Keratinocyte (primary cell): Measurements from ENCODE around the gene SRY. TPM values are rescaled to one million over a fixed set of nuclear protein-coding genes. Genes with fewer than 3 reads are reported as not detected.

Experiments
- DNase-seq: peaks from one replicate; pipeline ENCODE4 v3.0.0-alpha.2; 2011; ENCODE audit warnings: low read depth, missing footprints, low spot score
- FAIRE-seq: peaks from 2 replicates; lab custom pipeline; 2011; peaks lifted over from hg19 to GRCh38; lab: Jason Lieb, UNC
- H2AFZ ChIP-seq: 2 replicates; pipeline ENCODE4 v1.6.0; 2012; ENCODE audit warnings: low read length, control low read depth, inconsistent platforms; ENCODE audit not compliant: control insufficient read depth
- H3K27ac ChIP-seq: 2 replicates; pipeline ENCODE4 v1.5.1; 2011; ENCODE audit warnings: low read length; ENCODE audit not compliant: control insufficient read depth, insufficient read depth
- H3K27me3 ChIP-seq: 3 replicates; pipeline ENCODE4 v1.6.0; 2011; ENCODE audit warnings: low read length; ENCODE audit not compliant: control insufficient read depth, insufficient read depth; ENCODE audit errors: extremely low read depth
- H3K36me3 ChIP-seq, 2 experiments: 2 replicates in 1 of 2; 3 replicates in 1 of 2; pipeline ENCODE4 v1.5.1; 2011; ENCODE audit warnings: low read length in 2 of 2, mild to moderate bottlenecking in 1 of 2; ENCODE audit not compliant: control insufficient read depth in 2 of 2, insufficient read depth in 2 of 2; ENCODE audit errors: extremely low read depth in 1 of 2
- H3K4me1 ChIP-seq: 3 replicates; pipeline ENCODE4 v1.5.1; 2011; ENCODE audit warnings: low read length; ENCODE audit not compliant: control insufficient read depth, insufficient read depth; ENCODE audit errors: extremely low read depth
- H3K4me2 ChIP-seq: 3 replicates; pipeline ENCODE4 v1.6.0; 2011; ENCODE audit warnings: low read depth, low read length; ENCODE audit not compliant: control insufficient read depth, insufficient read depth; ENCODE audit errors: extremely low read depth
- H3K4me3 ChIP-seq, 3 experiments: fragments of 200-600 bp in 1 of 3; sonication (generic) in 1 of 3; 2 replicates in 2 of 3; 3 replicates in 1 of 3; pipeline ENCODE4 v1.5.1; 2011 to 2016; ENCODE audit warnings: low read length in 3 of 3, mild to moderate bottlenecking in 3 of 3, control low read depth in 2 of 3, inconsistent platforms in 1 of 3, low read depth in 1 of 3, mixed read lengths in 1 of 3, mixed run types in 1 of 3, moderate library complexity in 1 of 3; ENCODE audit not compliant: control insufficient read depth in 2 of 3, insufficient read depth in 2 of 3; ENCODE audit errors: extremely low read depth in 1 of 3
- H3K79me2 ChIP-seq: 2 replicates; pipeline ENCODE4 v1.6.0; 2012; ENCODE audit warnings: low read length; ENCODE audit not compliant: control insufficient read depth, insufficient read depth
- H3K9ac ChIP-seq: 3 replicates; pipeline ENCODE4 v1.6.0; 2011; ENCODE audit warnings: low read length; ENCODE audit not compliant: control insufficient read depth, insufficient read depth; ENCODE audit errors: extremely low read depth
- H3K9me1 ChIP-seq: 3 replicates; pipeline ENCODE4 v1.6.0; 2011; ENCODE audit warnings: low read length; ENCODE audit not compliant: control insufficient read depth, insufficient read depth; ENCODE audit errors: extremely low read depth
- H3K9me3 ChIP-seq: 2 replicates; pipeline ENCODE4 v1.5.1; 2012; ENCODE audit warnings: low read depth, low read length; ENCODE audit not compliant: control insufficient read depth
- H4K20me1 ChIP-seq: 3 replicates; pipeline ENCODE4 v1.6.0; 2011; ENCODE audit warnings: low read length; ENCODE audit not compliant: control insufficient read depth, insufficient read depth; ENCODE audit errors: extremely low read depth
- CTCF ChIP-seq, 3 experiments: IDR thresholded peaks in 1 of 3; conservative IDR thresholded peaks in 1 of 3; optimal IDR thresholded peaks in 1 of 3; 2 replicates in 2 of 3; 3 replicates in 1 of 3; pipeline versions ENCODE3 to v1.5.1; 2011; ENCODE audit warnings: low read length in 3 of 3, mild to moderate bottlenecking in 3 of 3, moderate library complexity in 2 of 3, control low read depth in 1 of 3, inconsistent platforms in 1 of 3; ENCODE audit not compliant: insufficient read depth in 2 of 3; ENCODE audit errors: extremely low read depth in 1 of 3
- EZH2 ChIP-seq: IDR thresholded peaks from one replicate; pipeline ENCODE4 v1.6.1; 2012; ENCODE audit warnings: inconsistent platforms, mild to moderate bottlenecking, low read length, moderate library complexity
- dilution Hi-C: fragments of 300-500 bp; cut with MboI; formaldehyde crosslinking; loops from one replicate; pipeline ENCODE4 v1.7.0; 2020; ENCODE audit warnings: low sequenced_read_pairs; ENCODE audit not compliant: extremely low pct_ligation_motif_present
- polyA plus RNA-seq, 5 experiments: library from polyadenylated mRNA; depleted of rRNA in 3 of 5; stranded (reverse) in 3 of 5; stranded (forward) in 1 of 5; unstranded in 1 of 5; fragments of >200 nt; gene quantifications; 1 replicate in 1 of 5; 2 replicates in 3 of 5; 3 replicates in 1 of 5; pipeline versions ENCODE4 v1.2.1 to v1.2.3, GENCODE V29; 2011 to 2012; ENCODE audit warnings: missing spikeins in 2 of 5, low read depth in 1 of 5, low replicate concordance in 1 of 5

SRY gene
- polyA plus RNA-seq, 1 donor (not counting 4 experiments of a cell fraction or from before 2014, with no cell fraction given): not detected

DNA sequence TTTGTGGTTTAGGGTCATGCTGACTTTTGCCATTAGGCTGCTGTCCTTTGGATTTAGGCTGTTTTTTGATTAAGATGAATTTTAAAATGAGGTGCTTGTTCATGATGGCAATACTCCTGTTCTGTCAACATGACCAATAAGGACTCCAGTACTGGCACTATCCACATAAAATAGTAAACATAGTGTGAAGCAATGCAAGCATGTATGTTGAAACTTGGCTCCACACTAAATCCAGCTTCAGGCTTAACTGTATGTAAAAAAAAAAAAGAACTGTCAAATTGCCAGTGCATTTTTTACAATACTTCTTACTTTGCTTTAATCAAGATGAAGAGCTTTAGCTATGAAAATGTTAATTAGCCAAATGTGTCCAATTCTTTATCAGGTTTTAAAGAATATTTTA, 47.7 kb upstream of the SRY start:
- Histone ChIP-seq H3K4me1 (no peaks in the 10 kb centered on the region), H3K4me2 (no peak overlapping the region), H2AFZ (no peak overlapping the region), H4K20me1 (no peaks in the 10 kb centered on the region), H3K9ac (no peak overlapping the region), H3K9me1 (no peaks in the 10 kb centered on the region), H3K9me3 (no peaks in the 10 kb centered on the region), H3K27me3 (no peaks in the 10 kb centered on the region), H3K79me2 (no peaks in the 10 kb centered on the region), H3K36me3 (no peaks in the 10 kb centered on the region), H3K4me3 (no peak overlapping the region), H3K27ac (no peak overlapping the region)
- no peak for TF ChIP-seq EZH2
- TF ChIP-seq CTCF (optimal IDR thresholded peaks at IDR 0.05 in 1 of 3, IDR thresholded peaks at IDR 0.05 in 1 of 3, conservative IDR thresholded peaks at IDR 0.05 in 1 of 3; ENCODE audit: extremely low read depth in 1 of 3, insufficient read depth in 2 of 3, low read length in 3 of 3): no peak
- dilution Hi-C loops: no loop called here
- FAIRE-seq (no peak), DNase-seq (no peak)

DNA sequence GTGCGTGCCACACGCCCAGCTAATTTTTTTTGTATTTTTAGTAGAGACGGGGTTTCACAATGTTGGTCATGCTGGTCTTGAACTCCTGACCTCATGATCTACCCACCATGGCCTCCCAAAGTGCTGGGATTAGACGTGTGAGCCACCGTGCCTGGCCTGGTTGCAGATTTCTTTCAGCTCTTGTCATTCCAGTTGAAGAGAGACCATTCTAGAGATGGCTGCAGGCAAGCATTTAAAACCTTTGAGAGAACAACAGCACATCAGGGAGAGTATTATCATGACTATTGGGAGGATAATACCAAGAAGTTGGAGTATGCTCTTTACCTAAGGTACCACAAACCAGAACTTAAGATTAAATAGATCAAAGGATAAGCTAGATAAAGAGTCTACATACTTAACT, 41.0 kb upstream of the SRY start:
- Histone ChIP-seq H3K27ac (no peak overlapping the region), H3K9me1 (no peaks in the 10 kb centered on the region), H3K4me1 (no peaks in the 10 kb centered on the region), H3K9ac (no peak overlapping the region), H3K36me3 (no peaks in the 10 kb centered on the region), H3K4me3 (no peak overlapping the region), H4K20me1 (no peaks in the 10 kb centered on the region), H3K79me2 (no peaks in the 10 kb centered on the region), H3K4me2 (no peak overlapping the region), H3K27me3 (no peaks in the 10 kb centered on the region), H3K9me3 (no peaks in the 10 kb centered on the region), H2AFZ (no peak overlapping the region)
- dilution Hi-C loops: no loop called here
- no peak for FAIRE-seq
- no peak for DNase-seq
- TF ChIP-seq CTCF (optimal IDR thresholded peaks at IDR 0.05 in 1 of 3, IDR thresholded peaks at IDR 0.05 in 1 of 3, conservative IDR thresholded peaks at IDR 0.05 in 1 of 3; ENCODE audit: extremely low read depth in 1 of 3, insufficient read depth in 2 of 3, low read length in 3 of 3) (no peak), EZH2 (no peak)
